Activated T-cell treated with anti-CD3 and anti-CD28 coated beads, Interleukin-2, amount 50 U/mL, for 24 hours (primary cell): ENCODE measurements around the gene PLXDC2.

Experiments
- DNase-seq: peaks from one replicate; pipeline ENCODE4 v3.0.0-alpha.2; 2020
- H3K27ac Mint-ChIP-seq: 2 replicates; pipeline ENCODE4 v1.8.0; 2020; ENCODE audit warnings: mild to moderate bottlenecking, mixed read lengths
- H3K27me3 Mint-ChIP-seq: 2 replicates; pipeline ENCODE4 v1.8.0; 2020; ENCODE audit warnings: mixed read lengths
- H3K36me3 Mint-ChIP-seq: 2 replicates; pipeline ENCODE4 v1.8.0; 2020; ENCODE audit warnings: low read depth, mixed read lengths
- H3K4me1 Mint-ChIP-seq: 2 replicates; pipeline ENCODE4 v1.8.0; 2020; ENCODE audit warnings: low read depth, mixed read lengths
- H3K4me3 Mint-ChIP-seq: 2 replicates; pipeline ENCODE4 v1.8.0; 2020; ENCODE audit warnings: mild to moderate bottlenecking, moderate library complexity, mixed read lengths
- H3K9me3 Mint-ChIP-seq: 2 replicates; pipeline ENCODE4 v1.8.0; 2020; ENCODE audit warnings: mixed read lengths

The PLXDC2 gene

DNA sequence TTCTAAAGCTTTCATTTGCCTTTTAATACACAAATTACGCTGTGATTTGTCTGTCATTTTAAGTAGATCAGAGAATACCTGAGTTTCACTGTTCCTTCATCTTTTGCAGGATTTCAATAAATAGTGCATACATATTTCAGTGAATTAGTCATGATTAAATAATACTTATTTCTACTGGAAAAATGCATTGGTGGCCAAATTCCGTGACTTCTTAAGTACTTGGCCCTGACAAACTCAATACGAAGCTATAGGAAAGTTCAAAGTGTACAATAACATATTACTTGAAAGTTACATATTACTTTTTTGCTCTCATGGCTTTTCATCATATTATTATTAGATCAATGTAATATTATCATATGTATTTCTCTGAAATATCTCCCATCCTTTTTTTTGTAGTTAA lies 16.1 kb upstream of the PLXDC2 start:
- Mint-ChIP-seq H3K4me3 (no peak overlapping the region), H3K9me3 (peaks cover 12% of the 10 kb centered on the region)

DNA sequence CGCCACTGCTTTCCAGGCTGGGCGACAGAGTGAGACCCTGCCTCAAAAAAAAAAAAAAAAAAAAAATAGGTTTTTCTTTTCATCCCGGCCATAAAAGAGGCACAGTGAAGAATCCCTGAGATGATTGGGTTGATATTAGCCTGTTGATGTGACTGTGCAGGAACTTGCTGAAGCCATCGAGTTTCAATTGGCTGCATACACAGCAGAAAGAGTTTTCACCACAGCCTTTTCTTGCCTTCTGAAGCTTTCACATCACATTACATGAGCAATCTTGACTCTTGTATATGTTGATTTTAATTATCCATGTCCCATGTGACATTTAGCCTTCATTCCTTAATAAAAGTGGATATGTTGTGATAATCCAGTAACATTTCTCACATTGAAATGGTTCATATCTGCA lies 14.9 kb upstream of the PLXDC2 start:
- H3K36me3 Mint-ChIP-seq: no peaks in the 10 kb centered on the region
- DNase-seq: no peak
- H3K27ac Mint-ChIP-seq: no peak overlapping the region
- H3K27me3 Mint-ChIP-seq: no peaks in the 10 kb centered on the region
- H3K4me1 Mint-ChIP-seq: no peaks in the 10 kb centered on the region
- H3K4me3 Mint-ChIP-seq: no peak overlapping the region
- peaks cover 9% of the 10 kb centered on the region for H3K9me3 Mint-ChIP-seq

More for the DNA sequence above, 16.1 kb upstream of the PLXDC2 start:
- Mint-ChIP-seq H3K27ac (no peak overlapping the region), H3K27me3 (no peaks in the 10 kb centered on the region), H3K4me1 (no peaks in the 10 kb centered on the region), H3K36me3 (no peaks in the 10 kb centered on the region)
- no peak for DNase-seq

DNA sequence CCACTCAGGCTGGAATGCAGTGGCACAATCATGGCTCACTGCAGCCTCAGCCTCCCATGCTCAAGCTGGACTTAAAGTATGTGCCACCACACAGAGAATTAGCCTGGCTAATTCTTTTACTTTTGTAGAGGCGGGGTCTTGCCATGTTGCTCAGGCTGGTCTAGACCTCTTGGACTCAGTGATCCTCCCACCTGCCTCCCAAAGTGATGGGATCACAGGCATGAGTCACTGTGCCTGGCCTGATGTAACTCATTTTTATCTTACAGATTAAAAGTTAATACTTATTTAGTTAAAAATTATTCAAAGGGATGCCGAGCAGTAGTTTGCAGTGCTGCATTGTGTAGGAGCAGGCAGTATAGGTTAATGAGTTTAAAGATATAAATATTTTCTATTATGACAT lies 12.6 kb upstream of the PLXDC2 start:
- DNase-seq: no peak
- Mint-ChIP-seq H3K4me1 (no peaks in the 10 kb centered on the region), H3K36me3 (no peaks in the 10 kb centered on the region), H3K27me3 (no peaks in the 10 kb centered on the region), H3K9me3 (peaks cover 9% of the 10 kb centered on the region), H3K27ac (no peak overlapping the region), H3K4me3 (no peak overlapping the region)

DNA sequence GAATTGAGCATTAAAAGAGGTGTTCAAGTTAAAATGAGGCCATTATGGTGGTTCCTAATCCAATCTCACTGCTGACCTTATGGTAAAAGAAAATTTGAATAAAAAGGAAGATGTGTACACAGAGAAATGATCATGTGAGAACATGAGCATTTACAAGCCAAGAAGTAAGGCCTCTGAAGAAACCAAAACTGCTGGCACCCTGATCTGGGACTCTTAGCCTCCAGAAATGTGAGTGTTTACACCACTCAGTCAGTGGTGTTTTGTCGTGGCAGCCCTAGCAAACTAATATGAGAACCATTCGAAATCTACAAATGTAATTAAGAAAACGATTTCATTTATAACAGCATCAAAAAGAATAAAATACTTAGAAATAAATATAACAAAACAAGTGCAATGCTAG lies 6.8 kb upstream of the PLXDC2 start:
- Mint-ChIP-seq H3K4me1 (no peaks in the 10 kb centered on the region), H3K27ac (no peak overlapping the region), H3K36me3 (no peaks in the 10 kb centered on the region), H3K4me3 (no peak overlapping the region), H3K9me3 (peaks cover 7% of the 10 kb centered on the region), H3K27me3 (peaks cover 11% of the 10 kb centered on the region)
- no peak for DNase-seq

DNA sequence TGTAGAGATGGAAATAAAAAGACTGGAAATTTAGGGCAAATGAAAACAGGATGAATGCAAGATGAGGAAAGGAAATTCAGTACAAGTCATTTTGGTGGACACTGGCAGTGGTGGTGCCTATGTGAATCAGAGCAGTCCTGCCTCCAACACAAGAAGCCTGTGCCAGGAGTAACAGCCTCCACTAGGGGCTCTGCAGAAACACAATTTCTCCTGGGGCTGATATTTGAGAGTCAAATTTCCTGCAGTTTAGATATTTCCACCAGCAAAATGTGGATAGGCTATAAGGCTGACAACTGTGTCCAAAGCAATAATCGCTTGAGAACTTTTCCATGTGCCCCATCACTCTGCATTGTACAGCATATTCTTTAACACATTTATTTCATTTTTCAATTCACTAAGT lies 4.7 kb upstream of the PLXDC2 start:
- DNase-seq: no peak
- Mint-ChIP-seq H3K4me1 (no peaks in the 10 kb centered on the region), H3K4me3 (no peak overlapping the region), H3K27me3 (peaks cover 23% of the 10 kb centered on the region), H3K9me3 (no peaks in the 10 kb centered on the region), H3K27ac (no peak overlapping the region), H3K36me3 (no peaks in the 10 kb centered on the region)

DNA sequence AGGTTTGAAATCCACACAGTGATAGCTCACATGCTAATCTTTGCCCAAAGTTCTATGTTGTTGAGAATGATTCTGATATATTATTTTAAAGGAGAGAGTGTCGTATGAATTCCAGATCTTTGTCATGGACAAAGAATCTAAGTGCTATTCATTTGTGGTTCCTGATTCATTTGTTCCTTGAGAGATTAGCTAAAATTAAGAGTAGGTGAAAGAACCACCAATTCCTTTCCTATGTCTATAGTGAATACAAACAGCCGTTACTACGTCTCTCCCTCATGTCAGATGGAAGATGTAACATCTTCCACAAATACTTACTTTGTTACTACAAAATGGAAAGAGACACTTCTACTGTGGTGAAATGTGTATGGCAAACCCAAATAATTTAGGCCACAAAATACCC lies 3.3 kb upstream of the PLXDC2 start:
- DNase-seq: no peak
- Mint-ChIP-seq H3K36me3 (no peaks in the 10 kb centered on the region), H3K27ac (no peak overlapping the region), H3K4me1 (no peaks in the 10 kb centered on the region), H3K9me3 (no peaks in the 10 kb centered on the region), H3K27me3 (peaks cover 37% of the 10 kb centered on the region), H3K4me3 (no peak overlapping the region)

DNA sequence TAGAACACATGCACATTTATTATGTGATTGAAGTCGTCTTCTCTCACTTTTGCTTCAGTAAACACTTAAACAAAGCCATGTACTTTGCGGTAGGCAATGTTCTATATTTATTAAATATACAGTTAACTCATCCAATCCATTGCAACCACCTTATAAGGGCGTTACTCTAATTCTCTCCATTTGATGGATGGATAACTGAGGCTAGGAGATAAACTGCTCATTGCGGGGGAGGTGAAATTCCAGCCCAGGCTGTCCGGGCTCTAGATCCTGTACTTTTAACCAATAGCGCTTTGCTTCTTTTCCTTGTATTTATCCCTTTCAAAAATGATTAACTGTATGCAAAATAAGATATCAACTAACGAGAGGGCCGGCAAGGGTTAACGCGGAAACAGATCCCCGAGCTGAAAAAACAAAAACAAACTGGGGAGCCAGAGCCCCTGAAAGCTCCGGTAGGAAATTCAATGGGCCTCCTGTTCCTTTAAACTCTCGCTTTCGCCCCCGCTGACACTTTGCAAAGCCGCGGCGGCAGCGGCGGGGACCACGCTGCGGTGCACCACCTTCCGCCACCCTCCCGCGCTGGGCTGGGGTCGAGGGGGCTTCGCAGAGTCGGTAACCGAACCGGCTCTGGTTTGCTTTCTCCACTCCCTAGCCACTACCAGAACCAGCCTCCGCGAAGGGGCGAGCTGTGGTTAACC lies 1.0 kb upstream of the PLXDC2 start:
- no peak overlapping the region for H3K4me3 Mint-ChIP-seq
- no peak overlapping the region for H3K27ac Mint-ChIP-seq
- no peaks in the 10 kb centered on the region for H3K4me1 Mint-ChIP-seq
- peaks cover 47% of the 10 kb centered on the region for H3K27me3 Mint-ChIP-seq
- H3K9me3 Mint-ChIP-seq: no peaks in the 10 kb centered on the region
- no peak for DNase-seq
- H3K36me3 Mint-ChIP-seq: no peaks in the 10 kb centered on the region

DNA sequence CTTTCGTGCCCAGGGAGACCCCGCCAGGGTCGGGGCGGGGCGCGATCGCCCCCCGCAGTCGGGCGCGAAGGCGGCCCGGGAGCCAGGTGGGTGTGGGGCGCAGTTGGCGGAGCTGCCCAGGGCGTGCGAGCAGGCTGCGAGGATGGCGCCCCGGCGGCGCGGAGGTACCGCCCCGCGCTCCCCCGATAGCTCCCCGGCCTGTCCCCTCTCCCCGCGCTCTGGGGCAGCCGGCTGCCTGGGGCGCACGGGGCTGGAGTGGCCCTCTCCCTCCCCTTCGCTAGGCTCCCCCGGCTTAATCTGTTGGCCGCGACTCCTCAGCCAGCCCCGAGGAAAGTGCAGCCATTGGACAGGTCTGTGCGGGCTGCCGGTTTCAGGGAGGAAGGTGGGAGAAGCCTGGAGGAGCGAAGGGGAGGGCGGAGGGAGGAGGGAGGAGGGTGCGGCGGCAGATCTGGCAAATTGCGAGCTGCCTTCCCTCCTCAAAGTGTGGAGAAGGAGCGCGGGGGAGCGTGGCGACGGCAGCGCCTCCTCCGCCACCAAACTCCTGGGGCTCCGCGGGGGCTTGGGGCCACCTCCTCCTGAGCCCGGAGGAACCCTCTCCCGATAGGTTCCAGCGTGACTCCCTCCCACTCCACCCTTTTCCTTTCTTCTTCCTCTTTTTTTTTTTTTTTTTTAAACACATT lies 361 bp upstream of the PLXDC2 start:
- no peaks in the 10 kb centered on the region for H3K9me3 Mint-ChIP-seq
- H3K4me3 Mint-ChIP-seq: no peak overlapping the region
- H3K27me3 Mint-ChIP-seq: peaks cover 47% of the 10 kb centered on the region
- no peaks in the 10 kb centered on the region for H3K36me3 Mint-ChIP-seq
- H3K27ac Mint-ChIP-seq: no peak overlapping the region
- no peaks in the 10 kb centered on the region for H3K4me1 Mint-ChIP-seq
- no peak for DNase-seq

DNA sequence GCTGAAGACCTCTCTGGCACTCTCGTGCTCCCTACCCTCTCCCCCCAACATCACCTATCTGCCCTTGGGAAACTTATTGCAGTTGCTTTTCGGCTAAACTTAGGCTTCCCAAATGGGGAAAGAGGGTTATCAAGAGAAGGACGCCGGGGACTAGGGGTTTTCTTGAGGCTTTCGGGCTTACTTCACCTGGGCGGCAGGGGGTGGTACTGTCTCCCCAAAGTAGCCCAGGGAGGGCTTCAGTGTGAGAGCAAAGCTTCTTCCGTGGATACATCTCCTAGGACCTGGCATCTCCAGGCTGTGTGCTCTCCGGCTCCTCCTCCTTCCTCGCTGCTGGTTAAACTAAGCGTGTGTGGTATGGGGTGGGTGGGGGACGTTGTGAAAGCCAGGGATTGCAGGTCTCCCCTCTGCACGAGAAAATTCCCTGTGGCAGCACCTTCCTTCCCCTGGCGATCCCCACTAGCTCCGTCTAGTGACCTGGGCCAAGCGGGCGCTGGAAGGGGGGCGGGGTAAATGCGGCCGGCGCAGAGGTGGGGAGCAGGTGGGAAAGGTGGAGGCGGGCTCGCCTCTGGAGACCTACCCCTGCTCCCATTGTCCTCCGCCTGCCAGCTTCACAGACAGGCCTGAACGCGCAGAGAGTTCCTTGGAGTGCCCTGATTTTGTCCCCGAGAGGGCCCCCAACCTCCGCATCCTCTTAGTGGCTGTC lies 1.1 kb downstream of the PLXDC2 start:
- peak overlapping the region; percentile 45 for H3K4me3 Mint-ChIP-seq
- DNase-seq: no peak

DNA sequence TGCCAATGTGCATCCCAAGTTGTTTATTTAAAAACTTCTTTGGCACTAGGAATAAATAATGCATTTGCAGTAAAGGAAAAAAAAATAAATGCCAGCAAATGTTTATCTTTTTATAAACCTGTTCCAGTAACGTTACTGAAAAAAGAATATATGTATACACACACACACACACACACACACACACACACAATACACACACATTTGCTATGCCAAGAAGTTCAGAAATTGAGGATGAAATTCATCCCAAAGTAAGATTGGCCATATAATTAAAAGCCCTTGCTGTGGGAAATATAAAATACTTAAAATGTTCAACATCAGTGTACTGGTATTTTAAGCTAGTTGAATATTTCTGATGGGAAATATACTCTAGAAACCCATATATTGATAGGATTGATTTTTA lies 2.6 kb downstream of the PLXDC2 start:
- H3K9me3 Mint-ChIP-seq: no peaks in the 10 kb centered on the region
- H3K4me3 Mint-ChIP-seq: no peak overlapping the region
- no peak for DNase-seq
- H3K4me1 Mint-ChIP-seq: no peaks in the 10 kb centered on the region
- peaks cover 42% of the 10 kb centered on the region for H3K27me3 Mint-ChIP-seq
- H3K27ac Mint-ChIP-seq: no peak overlapping the region
- no peaks in the 10 kb centered on the region for H3K36me3 Mint-ChIP-seq

More for the DNA sequence above, 1.1 kb downstream of the PLXDC2 start:
- Mint-ChIP-seq H3K36me3 (no peaks in the 10 kb centered on the region), H3K27me3 (peaks cover 47% of the 10 kb centered on the region), H3K4me1 (no peaks in the 10 kb centered on the region), H3K27ac (no peak overlapping the region), H3K9me3 (no peaks in the 10 kb centered on the region)

DNA sequence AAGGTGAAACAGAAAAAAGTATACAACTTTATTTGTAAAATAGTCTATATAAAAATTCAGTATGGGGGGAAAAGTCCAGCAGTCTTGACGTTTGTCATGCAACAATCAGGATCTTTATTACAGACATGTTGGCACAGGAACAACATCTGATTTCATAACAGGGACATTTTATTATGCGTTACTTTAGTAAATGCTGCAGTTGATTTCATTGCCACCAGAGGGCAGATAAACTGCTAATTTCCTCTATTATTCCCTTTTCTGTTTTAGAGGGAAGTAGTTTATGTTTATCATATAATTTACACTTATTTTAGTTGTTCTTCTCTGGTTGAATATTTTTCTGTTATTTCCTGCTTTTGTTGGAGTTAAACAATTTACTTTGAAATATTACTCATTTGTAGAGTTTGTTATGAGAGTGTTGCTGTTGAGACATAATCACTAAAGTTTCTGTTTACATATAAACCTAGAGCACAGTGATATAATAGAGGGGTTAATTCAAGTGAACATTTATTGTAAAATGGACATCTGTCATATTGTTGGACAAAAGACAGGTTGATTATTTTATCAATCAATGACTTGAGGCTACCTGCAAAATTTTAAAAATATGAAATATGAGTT lies 3.3 kb downstream of the PLXDC2 start:
- H3K9me3 Mint-ChIP-seq: no peaks in the 10 kb centered on the region
- H3K27me3 Mint-ChIP-seq: peaks cover 35% of the 10 kb centered on the region
- no peak overlapping the region for H3K27ac Mint-ChIP-seq
- H3K4me1 Mint-ChIP-seq: no peaks in the 10 kb centered on the region
- DNase-seq: no peak
- H3K4me3 Mint-ChIP-seq: no peak overlapping the region
- no peaks in the 10 kb centered on the region for H3K36me3 Mint-ChIP-seq

DNA sequence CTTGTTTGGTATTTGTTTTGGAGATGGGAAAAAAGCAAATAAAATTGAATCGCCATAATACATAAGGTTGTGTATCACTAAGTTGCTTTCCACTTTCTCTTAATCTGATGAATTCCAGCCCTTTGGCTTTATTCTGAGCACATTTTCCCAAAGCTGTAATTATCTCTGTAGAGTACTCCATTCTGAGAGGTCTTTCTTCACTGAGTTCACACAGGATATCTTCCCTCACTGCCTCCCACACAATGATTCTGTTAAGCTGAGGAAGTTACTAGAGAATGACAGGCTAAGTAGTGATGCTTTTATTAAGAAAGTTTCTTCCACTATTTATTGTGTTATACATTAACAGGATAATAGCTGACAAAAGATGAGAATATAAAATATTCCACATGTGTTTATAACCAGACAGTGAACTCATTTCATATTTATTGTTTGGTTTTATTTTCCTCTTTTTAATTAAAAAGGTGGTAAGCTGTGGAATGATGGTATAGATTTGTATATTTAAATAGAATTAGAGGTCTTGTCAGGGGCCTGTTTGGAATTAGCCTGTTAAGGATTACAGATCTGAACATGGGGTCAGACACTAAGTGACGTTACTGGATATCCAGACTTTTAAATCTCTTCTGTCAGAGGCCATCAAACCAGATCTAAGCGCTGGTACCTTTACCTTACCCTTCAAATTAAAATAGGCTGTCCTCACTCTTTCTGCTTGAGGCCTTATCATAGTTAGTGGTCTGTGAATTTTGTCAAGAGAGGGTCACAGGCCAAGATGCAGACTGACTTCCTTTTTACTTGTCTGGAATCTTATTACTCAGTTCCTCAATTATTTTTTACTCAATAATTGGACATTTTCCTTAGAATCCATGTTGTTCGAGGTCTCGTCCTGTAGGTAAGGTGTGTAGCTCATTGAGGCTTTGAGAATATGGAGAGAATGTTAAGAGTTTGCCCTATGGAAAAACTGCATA lies 8.4 kb downstream of the PLXDC2 start:
- H3K27ac Mint-ChIP-seq: no peak overlapping the region
- no peak for DNase-seq
- no peaks in the 10 kb centered on the region for H3K4me1 Mint-ChIP-seq
- H3K27me3 Mint-ChIP-seq: peaks cover 3% of the 10 kb centered on the region
- no peak overlapping the region for H3K4me3 Mint-ChIP-seq
- H3K36me3 Mint-ChIP-seq: no peaks in the 10 kb centered on the region
- H3K9me3 Mint-ChIP-seq: no peaks in the 10 kb centered on the region

DNA sequence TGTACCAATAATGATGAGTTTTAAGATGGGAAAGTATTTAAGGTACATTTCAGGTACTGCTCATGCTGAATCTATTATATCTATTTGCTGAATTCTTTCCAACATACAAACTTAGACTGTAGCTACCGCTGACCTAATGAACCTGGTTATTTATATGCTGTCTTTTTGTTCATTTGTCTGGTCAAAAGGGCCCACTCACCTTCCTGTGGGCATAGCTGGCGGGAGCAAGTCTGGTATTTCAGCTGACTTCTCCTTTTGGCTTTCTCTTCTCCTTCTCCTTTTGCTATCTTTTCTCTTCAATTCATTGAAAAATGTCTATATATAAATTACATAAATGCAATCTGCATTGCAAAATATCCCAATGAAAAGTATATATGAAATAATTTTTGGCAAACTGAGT lies 9.5 kb downstream of the PLXDC2 start:
- no peaks in the 10 kb centered on the region for H3K36me3 Mint-ChIP-seq
- no peaks in the 10 kb centered on the region for H3K9me3 Mint-ChIP-seq
- no peaks in the 10 kb centered on the region for H3K27me3 Mint-ChIP-seq
- no peaks in the 10 kb centered on the region for H3K4me1 Mint-ChIP-seq
- no peak overlapping the region for H3K27ac Mint-ChIP-seq
- DNase-seq: no peak
- no peak overlapping the region for H3K4me3 Mint-ChIP-seq

DNA sequence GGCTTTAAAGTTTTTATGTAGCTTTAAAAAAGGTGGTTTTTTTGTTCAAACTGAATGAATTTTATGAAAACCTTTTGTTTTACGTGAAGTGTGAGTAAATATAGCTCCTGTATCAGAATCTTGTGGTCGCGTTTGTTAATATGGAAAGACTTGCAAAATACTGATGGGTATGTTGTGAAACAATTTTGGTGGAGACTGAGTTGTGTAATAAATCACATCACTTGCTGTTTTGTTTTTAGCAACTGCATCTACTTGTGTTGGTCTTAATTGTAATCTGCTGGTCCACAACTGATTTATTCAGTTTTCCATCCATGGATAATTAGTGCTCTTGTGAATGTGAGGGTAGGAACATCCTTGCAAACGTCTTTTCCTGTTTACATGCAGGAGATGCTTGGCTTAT lies 10.5 kb downstream of the PLXDC2 start:
- Mint-ChIP-seq H3K4me3 (no peak overlapping the region), H3K4me1 (no peaks in the 10 kb centered on the region), H3K36me3 (no peaks in the 10 kb centered on the region), H3K27ac (no peak overlapping the region), H3K9me3 (peaks cover 3% of the 10 kb centered on the region), H3K27me3 (no peaks in the 10 kb centered on the region)
- DNase-seq: no peak
